SU-DHL-6 (cell line): ENCODE measurements around the gene CIAO2B.

Experiments used
- H2AFZ ChIP-seq: fragments of 200-600 bp; sonication (generic); 2 replicates; pipeline ENCODE4 v1.6.1; 2014; ENCODE audit warnings: low read depth, mild to moderate bottlenecking, moderate library complexity, mixed read lengths, antibody characterized with exemption, low read length; ENCODE audit not compliant: severe bottlenecking
- H3F3A ChIP-seq: fragments of 200-600 bp; shearing (Covaris generic); 2 replicates; pipeline ENCODE4 v1.6.0; 2016; ENCODE audit warnings: antibody characterized with exemption, mild to moderate bottlenecking; ENCODE audit not compliant: insufficient read depth
- H3K27ac ChIP-seq: fragments of 200-600 bp; sonication (generic); 2 replicates; pipeline ENCODE4 v1.5.1; 2016; ENCODE audit warnings: low read depth, mild to moderate bottlenecking, low read length, moderate library complexity, mixed read lengths
- H3K27me3 ChIP-seq: fragments of 200-600 bp; sonication (generic), shearing (Covaris generic); 2 replicates; pipeline ENCODE4 v1.6.0; 2014; ENCODE audit warnings: mild to moderate bottlenecking, low read length
- H3K36me3 ChIP-seq: fragments of 200-600 bp; sonication (generic); 2 replicates; pipeline ENCODE4 v1.6.1; 2014; ENCODE audit warnings: mild to moderate bottlenecking, low read length, mixed read lengths
- H3K4me2 ChIP-seq: fragments of 300-600, 200-600 bp; shearing (Covaris generic), sonication (generic); 2 replicates; pipeline ENCODE4 v1.6.0; 2014; ENCODE audit warnings: low read length, low read depth, mild to moderate bottlenecking; ENCODE audit not compliant: poor library complexity, severe bottlenecking
- H3K4me3 ChIP-seq: fragments of 200-600 bp; sonication (generic); 2 replicates; pipeline ENCODE4 v1.5.1; 2014; ENCODE audit warnings: antibody characterized with exemption, low read length, mild to moderate bottlenecking, mixed read lengths; ENCODE audit not compliant: insufficient read depth, poor library complexity, severe bottlenecking
- H3K79me2 ChIP-seq: fragments of 200-600 bp; sonication (generic); 2 replicates; pipeline ENCODE4 v1.6.1; 2014; ENCODE audit warnings: mild to moderate bottlenecking, low read length, moderate library complexity; ENCODE audit not compliant: insufficient read depth
- H3K9ac ChIP-seq: fragments of 200-600 bp; sonication (generic); 2 replicates; pipeline ENCODE4 v1.7.0; 2014; ENCODE audit warnings: mild to moderate bottlenecking, low read length
- H3K9me2 ChIP-seq: fragments of 200-600 bp; sonication (generic); replicated peaks from 2 replicates; pipeline ENCODE4 v1.6.1; 2014; ENCODE audit warnings: low read length; ENCODE audit not compliant: insufficient read depth
- H3K9me3 ChIP-seq: fragments of 200-600 bp; sonication (generic); 2 replicates; pipeline ENCODE4 v1.6.1; 2014; ENCODE audit warnings: low read length, mixed read lengths; ENCODE audit not compliant: insufficient read depth
- H4K20me1 ChIP-seq: fragments of 200-600 bp; sonication (generic); 2 replicates; pipeline ENCODE4 v1.6.1; 2014; ENCODE audit warnings: low read depth, mild to moderate bottlenecking, antibody characterized with exemption, low read length, moderate library complexity, mixed read lengths
- CTCF ChIP-seq: fragments of 200-600 bp; sonication (generic); IDR thresholded peaks from one replicate; pipeline ENCODE4 v1.5.1; 2017; ENCODE audit warnings: antibody characterized with exemption, mild to moderate bottlenecking, low read length, moderate library complexity; ENCODE audit not compliant: insufficient read depth, poor library complexity, severe bottlenecking
- EZH2phosphoT487 ChIP-seq: fragments of 200-600 bp; sonication (generic), shearing (Covaris generic); conservative IDR thresholded peaks from 2 replicates; pipeline ENCODE4 v1.6.1; 2018; ENCODE audit warnings: mild to moderate bottlenecking, antibody characterized with exemption, low read length, moderate library complexity, mixed read lengths

CIAO2B gene

GRCh38 chr16:66891360-66891759, 42.8 kb downstream of the CIAO2B start:
- Histone ChIP-seq H3K27me3 (no peaks in the 10 kb centered on the region), H3K4me3 (no peak overlapping the region), H3K9me2 (no peaks in the 10 kb centered on the region), H3K79me2 (no peaks in the 10 kb centered on the region), H3K9me3 (no peaks in the 10 kb centered on the region), H3K4me2 (no peak overlapping the region), H3F3A (no peaks in the 10 kb centered on the region), H3K36me3 (no peaks in the 10 kb centered on the region), H4K20me1 (no peaks in the 10 kb centered on the region), H2AFZ (no peak overlapping the region), H3K9ac (no peak overlapping the region), H3K27ac (no peak overlapping the region)
- TF ChIP-seq CTCF (no peak), EZH2phosphoT487 (no peak)

GRCh38 chr16:66890799-66891198, 43.4 kb downstream of the CIAO2B start:
- Histone ChIP-seq H4K20me1 (no peaks in the 10 kb centered on the region), H3K4me2 (no peak overlapping the region), H3K36me3 (peaks cover 2% of the 10 kb centered on the region; the same call in 1 of the 2 replicates), H2AFZ (no peak overlapping the region), H3K4me3 (no peak overlapping the region), H3K9me3 (no peaks in the 10 kb centered on the region), H3K9me2 (no peaks in the 10 kb centered on the region), H3K27ac (no peak overlapping the region), H3K27me3 (no peaks in the 10 kb centered on the region), H3K9ac (no peak overlapping the region), H3K79me2 (no peaks in the 10 kb centered on the region), H3F3A (no peaks in the 10 kb centered on the region)
- TF ChIP-seq EZH2phosphoT487: no peak

- Histone ChIP-seq H3K27me3 (no peaks in the 10 kb centered on the region), H2AFZ (no peak overlapping the region), H3K4me2 (no peak overlapping the region), H3K36me3 (peaks cover 3% of the 10 kb centered on the region; the same call in 1 of the 2 replicates), H4K20me1 (no peaks in the 10 kb centered on the region), H3K79me2 (no peaks in the 10 kb centered on the region), H3K4me3 (no peak overlapping the region), H3K9me2 (no peaks in the 10 kb centered on the region), H3K9ac (no peak overlapping the region), H3F3A (no peaks in the 10 kb centered on the region), H3K9me3 (no peaks in the 10 kb centered on the region), H3K27ac (no peak overlapping the region)
- TF ChIP-seq CTCF: no peak
Measured at GRCh38 chr16:66889622-66890021, 44.6 kb downstream of the CIAO2B start.

- H3K4me2 ChIP-seq: no peak overlapping the region
- no peaks in the 10 kb centered on the region for H3K27me3 ChIP-seq
- no peaks in the 10 kb centered on the region for H4K20me1 ChIP-seq
- H3K4me3 ChIP-seq: no peak overlapping the region
- H3K79me2 ChIP-seq: no peaks in the 10 kb centered on the region
- no peaks in the 10 kb centered on the region for H3F3A ChIP-seq
- H3K9me2 ChIP-seq: no peaks in the 10 kb centered on the region
- TF ChIP-seq CTCF (no peak), EZH2phosphoT487 (no peak)
- no peak overlapping the region for H3K27ac ChIP-seq
- H3K9ac ChIP-seq: no peak overlapping the region
- H3K9me3 ChIP-seq: no peaks in the 10 kb centered on the region
- peaks cover 3% of the 10 kb centered on the region; the same call in 1 of the 2 replicates for H3K36me3 ChIP-seq
- H2AFZ ChIP-seq: no peak overlapping the region
Measured at GRCh38 chr16:66888647-66889615, 45.3 kb downstream of the CIAO2B start.
